GM19455 (cell line): ENCODE results near the gene MUSK.
"Not testable (repeated sequence)": the region's sequence is repeated elsewhere in the genome, so short reads cannot be mapped to it uniquely, and the experiment has no call there.

Source experiments
- ATAC-seq: cut with Tn5 transposase; IDR thresholded peaks from one replicate; pipeline ENCODE4 v1.9.1; 2021; ENCODE audit not compliant: unreplicated experiment

MUSK gene

GRCh38 chr9:110755179-110755578 lies 86.6 kb downstream of the MUSK start:
- no peak for ATAC-seq

DNA sequence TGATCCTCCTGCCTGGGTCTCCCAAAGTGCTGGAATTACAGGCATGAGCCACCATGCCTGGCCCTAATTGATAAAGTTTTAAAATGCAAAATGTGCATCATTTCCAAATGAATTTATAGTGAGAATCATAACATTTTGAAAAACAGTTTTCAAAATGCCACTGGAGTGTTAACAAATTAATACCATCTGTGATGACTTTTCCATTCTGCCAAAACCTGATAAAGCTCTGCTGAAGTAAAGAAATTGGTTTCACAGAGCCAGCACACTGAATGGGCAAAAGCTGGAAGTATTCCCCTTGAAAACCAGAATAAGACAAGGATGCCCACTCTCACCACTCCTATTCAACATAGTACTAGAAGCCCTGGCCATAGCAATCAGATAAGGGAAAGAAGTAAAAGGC lies 89.6 kb downstream of the MUSK start:
- ATAC-seq: no peak

GRCh38 chr9:110762783-110763182 lies 94.2 kb downstream of the MUSK start:
- no peak for ATAC-seq

DNA sequence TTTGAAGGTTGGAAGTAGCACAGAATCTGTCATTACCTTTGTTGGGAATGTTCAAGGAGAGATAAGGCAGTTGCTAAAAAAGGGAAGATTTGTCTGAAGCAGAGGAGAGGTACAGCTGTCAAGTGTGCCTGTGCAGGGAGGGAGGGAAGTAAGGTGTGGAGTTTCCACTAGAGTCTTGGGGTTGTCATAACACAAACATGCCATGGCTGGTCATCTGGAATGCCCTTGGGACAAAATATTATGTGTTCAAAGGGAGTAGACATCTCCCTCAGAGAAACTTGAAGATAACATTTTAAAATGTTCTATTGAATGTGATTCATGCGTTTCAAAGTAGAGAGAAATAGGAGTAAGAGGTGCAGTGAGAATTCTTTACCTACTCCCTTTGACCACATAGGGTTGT lies 95.0 kb downstream of the MUSK start:
- no peak for ATAC-seq

GRCh38 chr9:110764006-110764405 lies 95.4 kb downstream of the MUSK start:
- ATAC-seq: no peak

DNA sequence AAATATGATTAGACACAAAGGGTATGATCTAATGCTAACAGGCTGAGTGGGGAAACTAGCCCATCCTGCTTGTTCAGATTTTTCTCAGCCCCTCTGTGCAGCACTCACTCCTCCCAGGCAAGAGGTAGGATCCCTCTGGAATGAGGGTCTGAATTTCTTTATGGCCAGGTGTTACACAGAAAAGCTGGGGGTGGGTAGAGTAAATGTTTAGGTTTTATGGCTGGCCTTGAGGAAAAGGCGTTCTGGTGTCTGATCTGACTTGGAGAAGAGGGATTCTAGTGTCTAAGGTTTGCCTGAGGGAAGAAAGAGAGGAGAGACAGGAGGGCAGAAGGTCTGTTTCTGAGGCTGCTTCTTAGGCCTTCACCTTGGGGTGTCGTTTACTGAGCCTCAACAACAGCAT lies 97.3 kb downstream of the MUSK start:
- ATAC-seq: no peak

DNA sequence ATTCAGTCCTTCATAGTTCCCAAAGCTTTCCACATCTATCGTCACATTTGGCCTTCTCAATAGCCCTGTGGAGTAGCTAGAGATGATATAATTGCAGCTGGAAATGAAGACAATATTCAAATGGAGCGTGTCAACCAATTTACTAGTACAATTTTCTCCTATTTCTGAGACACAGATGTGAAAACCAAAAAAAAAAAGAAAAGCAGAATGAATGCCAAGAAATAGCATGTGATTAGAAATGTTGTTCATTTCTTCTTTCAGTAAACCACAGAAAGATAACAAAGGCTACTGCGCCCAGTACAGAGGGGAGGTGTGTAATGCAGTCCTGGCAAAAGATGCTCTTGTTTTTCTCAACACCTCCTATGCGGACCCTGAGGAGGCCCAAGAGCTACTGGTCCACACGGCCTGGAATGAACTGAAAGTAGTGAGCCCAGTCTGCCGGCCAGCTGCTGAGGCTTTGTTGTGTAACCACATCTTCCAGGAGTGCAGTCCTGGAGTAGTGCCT lies 99.0 kb downstream of the MUSK start:
- no peak for ATAC-seq

GRCh38 chr9:110768886-110769285 lies 100.3 kb downstream of the MUSK start:
- ATAC-seq: no peak

- no peak for ATAC-seq
Observed at GRCh38 chr9:110769667-110770066, 101.1 kb downstream of the MUSK start.

GRCh38 chr9:110775724-110776123 lies 107.1 kb downstream of the MUSK start:
- no peak for ATAC-seq

DNA sequence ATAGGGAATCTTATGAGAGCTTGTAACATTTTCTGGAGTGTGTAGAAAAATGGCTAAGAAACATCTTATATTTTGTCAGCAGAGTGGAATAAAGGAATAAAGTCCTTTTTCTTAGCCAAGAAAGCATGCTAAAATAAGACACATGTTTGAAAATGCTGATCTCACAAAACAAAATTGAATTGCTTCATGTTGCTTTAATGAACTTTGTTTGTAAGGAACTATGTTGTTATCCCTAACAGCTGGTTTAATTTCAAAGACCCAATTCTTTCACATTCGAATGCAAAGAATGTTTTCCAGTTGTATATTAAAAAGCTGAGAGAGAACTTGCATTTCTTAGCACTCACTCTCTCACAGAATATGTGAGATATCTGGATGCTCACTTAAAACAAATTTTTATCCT lies 107.6 kb downstream of the MUSK start:
- ATAC-seq: no peak

- no peak for ATAC-seq
Observed at GRCh38 chr9:110777196-110777875, 108.7 kb downstream of the MUSK start.

GRCh38 chr9:110777876-110778215 lies 109.3 kb downstream of the MUSK start:
- ATAC-seq: no peak

GRCh38 chr9:110782701-110783100 lies 114.1 kb downstream of the MUSK start:
- no peak for ATAC-seq

- no peak for ATAC-seq
Observed at GRCh38 chr9:110784309-110784708, 115.7 kb downstream of the MUSK start.

- no peak for ATAC-seq
Observed at GRCh38 chr9:110785166-110785565, 116.6 kb downstream of the MUSK start.

GRCh38 chr9:110788396-110788795 lies 119.8 kb downstream of the MUSK start:
- ATAC-seq: not testable (repeated sequence)

DNA sequence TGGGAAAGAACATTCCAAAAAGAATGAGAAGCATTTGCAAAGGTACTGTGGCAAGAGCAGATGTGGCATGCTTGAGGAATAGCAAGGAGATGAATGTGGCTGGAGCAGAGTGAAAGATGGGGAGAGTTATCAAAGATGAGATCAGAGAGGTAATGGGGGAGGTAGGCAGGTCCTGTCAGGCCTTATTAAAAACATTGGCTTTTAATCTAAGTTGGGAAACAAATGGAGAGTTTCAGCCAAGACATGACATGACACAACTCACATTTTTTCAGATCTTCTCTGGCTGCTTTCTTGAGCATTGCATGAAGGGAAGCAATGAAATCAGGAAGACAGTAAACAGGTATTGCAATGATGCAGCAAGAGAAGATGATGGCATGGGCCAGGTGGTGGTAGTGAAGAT lies 120.3 kb downstream of the MUSK start:
- no peak for ATAC-seq

DNA sequence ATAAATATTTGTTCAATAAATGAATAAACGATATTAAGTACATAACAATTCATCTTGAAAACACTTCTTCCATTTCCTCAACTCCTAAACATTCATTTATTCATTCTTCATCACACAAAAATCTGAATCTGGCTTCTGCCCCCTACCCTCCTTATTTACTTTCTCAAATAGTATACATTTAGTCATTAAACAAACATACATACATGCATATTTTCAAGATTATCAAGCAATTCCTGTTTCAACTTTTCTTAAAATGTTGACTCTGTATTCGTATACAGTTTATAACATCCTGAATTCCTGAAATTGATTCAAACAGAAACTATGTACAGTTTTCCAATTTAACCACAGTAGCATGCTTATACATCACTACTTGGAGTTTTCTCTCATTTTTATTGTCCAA lies 129.0 kb downstream of the MUSK start:
- no peak for ATAC-seq

DNA sequence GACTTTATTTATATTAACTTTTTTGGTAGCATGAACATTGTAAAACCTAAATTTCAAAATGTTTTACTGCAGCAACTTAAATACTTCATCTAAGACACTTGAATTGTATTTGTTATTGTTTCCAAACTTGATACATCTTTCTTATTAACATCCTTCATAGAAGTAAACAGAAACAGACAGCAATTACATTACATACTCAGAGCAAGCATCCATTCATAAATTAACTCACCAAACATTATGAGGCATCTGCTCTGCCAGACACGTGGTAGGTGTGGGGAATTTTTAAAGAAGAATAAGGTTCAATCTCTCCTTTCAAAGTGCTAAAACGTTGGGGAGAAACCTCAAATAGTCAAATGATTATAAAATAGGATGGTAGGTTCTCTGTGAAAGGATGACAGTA lies 130.8 kb downstream of the MUSK start:
- no peak for ATAC-seq

GRCh38 chr9:110801426-110801825 lies 132.8 kb downstream of the MUSK start:
- no peak for ATAC-seq

GRCh38 chr9:110802416-110803035 lies 133.9 kb downstream of the MUSK start:
- no peak for ATAC-seq
